Sigmoid colon (tissue), 7 donors: Measurements from ENCODE around the gene DIP2C. TPM values are rescaled to one million over a fixed set of nuclear protein-coding genes. Genes with fewer than 3 reads are reported as not detected.
"Not testable (repeated sequence)": the region's sequence is repeated elsewhere in the genome, so short reads cannot be mapped to it uniquely, and the experiment has no call there.

Experiments used
- DNase-seq: peaks from one replicate; pipeline ENCODE4 v3.0.0-alpha.2; 2019
- H3K27ac ChIP-seq, 4 donors: fragments of 200-600 bp; sonication (generic); one replicate each; pipeline ENCODE4 v1.5.1; 2016 to 2019; ENCODE audit warnings: mild to moderate bottlenecking in 1 of 4
- H3K27me3 ChIP-seq, 3 donors: fragments of 200-600 bp; sonication (generic); one replicate each; pipeline ENCODE4 v1.5.1; 2019; ENCODE audit warnings: mild to moderate bottlenecking in 1 of 3
- H3K36me3 ChIP-seq, 4 donors: fragments of 200-600 bp; sonication (generic); one replicate each; pipeline ENCODE4 v1.5.1; 2016 to 2019
- H3K4me1 ChIP-seq, 4 donors: fragments of 200-600 bp; sonication (generic); one replicate each; pipeline ENCODE4 v1.5.1; 2017 to 2019
- H3K4me3 ChIP-seq, 4 donors: fragments of 200-600 bp; sonication (generic); one replicate each; pipeline ENCODE4 v1.5.1; 2017 to 2019; ENCODE audit warnings: mild to moderate bottlenecking in 2 of 4, moderate library complexity in 1 of 4
- H3K9me3 ChIP-seq, 4 donors: fragments of 200-600 bp in 3 of 4; sonication (generic) in 3 of 4; one replicate each; pipeline versions ENCODE4 v1.5.1 to v1.6.1; 2013 to 2019
- EP300 ChIP-seq, 4 donors: sonication (generic); formaldehyde crosslinking; IDR thresholded peaks; one replicate each; pipeline ENCODE4 v1.6.1; 2017; ENCODE audit warnings: antibody characterized with exemption in 4 of 4
- POLR2A ChIP-seq, 2 donors: fragments of 450-650 bp; IDR thresholded peaks; one replicate each; pipeline ENCODE4 v1.6.1; 2016; ENCODE audit warnings: antibody characterized with exemption in 2 of 2, mild to moderate bottlenecking in 2 of 2, moderate library complexity in 2 of 2
- POLR2AphosphoS5 ChIP-seq, 4 donors: sonication (generic); formaldehyde crosslinking; IDR thresholded peaks; one replicate each; pipeline ENCODE4 v1.6.1; 2017; ENCODE audit warnings: antibody characterized with exemption in 4 of 4
- WGBS, 2 donors: extraction: QIAGEN DNeasy Blood & Tissue Kit; methylation state at CpG; one replicate each; pipeline ENCODE4 v1.1.7; 2013; 5-methylcytosine and 5-hydroxymethylcytosine counted together
- intact Hi-C: fragments of 100-400 bp; cut with DNase I; formaldehyde crosslinking; loops from one replicate; pipeline ENCODE4 v1.15.1; 2023
- polyA plus RNA-seq, 3 donors: library from polyadenylated mRNA; stranded (reverse); fragments of 200-250 nt; gene quantifications; one replicate each; pipeline ENCODE4 v1.2.3, GENCODE V29; 2013
- total RNA-seq, 4 donors: library from RNA; depleted of rRNA; stranded (reverse); fragments of >200 nt; gene quantifications; one replicate each; pipeline ENCODE4 v1.1.0, GENCODE V29; 2016
- TF ChIP-seq, protein P1 (sequence below), 4 experiments: fragments of 450-650 bp in 3 of 4; fragments of 200-600 bp in 1 of 4; IDR thresholded peaks; one replicate each; pipeline ENCODE4 v1.5.1; 2016 to 2019; ENCODE audit warnings: antibody characterized with exemption in 4 of 4, mild to moderate bottlenecking in 3 of 4, moderate library complexity in 2 of 4
- donor health status: healthy with polysubstance abuse.
- donor health status: Bipolar disorder and iron deficiency.
- donor health status: healthy.

Gene DIP2C
- total and polyA plus RNA-seq, 7 donors = 1.8 to 67.9 (median 42.1) TPM

GRCh38 chr10:513393-513792 lies 176.1 kb downstream of the DIP2C start:
- WGBS, 2 donors = 21 to 74% methylated on average over 18 of the region's 18 CpGs
- H3K4me3 ChIP-seq = peak overlapping the region in 1 of 4 donors; percentile 9
- TF ChIP-seq POLR2A (IDR thresholded peaks at IDR 0.05) (no peak), POLR2AphosphoS5 (IDR thresholded peaks at IDR 0.05) (peak in 1 of 4 donors; percentile 33)
- intact Hi-C loops = loop anchor here (5.0 kb wide), 3 partner anchors 94 to 154 kb away; no protein-coding TSS in a partner anchor
- no peaks in the 10 kb centered on the region for H3K9me3 ChIP-seq
- peak overlapping the region in 3 of 4 donors; percentile 70 to 92 (median 86) for H3K27ac ChIP-seq
- no peaks in the 10 kb centered on the region for H3K36me3 ChIP-seq
- peak; percentile 68 for DNase-seq
- peaks cover 0 to 83% (median 64%) of the 10 kb centered on the region in 4 donors for H3K4me1 ChIP-seq
- H3K27me3 ChIP-seq = no peaks in the 10 kb centered on the region

GRCh38 chr10:512661-513060 lies 176.8 kb downstream of the DIP2C start:
- not testable (repeated sequence) for H3K4me3 ChIP-seq, H3K36me3 ChIP-seq, H3K9me3 ChIP-seq, H3K27me3 ChIP-seq
- H3K27ac ChIP-seq = peak overlapping the region in 3 of 4 donors; percentile 72 to 92 (median 86)
- peaks cover 0 to 80% (median 61%) of the 10 kb centered on the region in 4 donors for H3K4me1 ChIP-seq
- DNase-seq = peak; percentile 52
- WGBS, 2 donors = 91 to 95% methylated on average over 5 of the region's 5 CpGs
- intact Hi-C loops = loop anchor here (5.0 kb wide), 3 partner anchors 95 to 155 kb away; no protein-coding TSS in a partner anchor

GRCh38 chr10:511849-512191 lies 177.6 kb downstream of the DIP2C start:
- WGBS, 2 donors = 82 to 90% methylated on average over 14 of the region's 14 CpGs
- intact Hi-C loops = loop anchor here (1.0 to 5.0 kb wide), 6 partner anchors 95 to 273 kb away; no protein-coding TSS in a partner anchor
- Histone ChIP-seq H3K27me3 (no peaks in the 10 kb centered on the region), H3K36me3 (no peaks in the 10 kb centered on the region), H3K4me1 (peaks cover 0 to 74% (median 60%) of the 10 kb centered on the region in 4 donors), H3K9me3 (no peaks in the 10 kb centered on the region), H3K4me3 (no peak overlapping the region), H3K27ac (peak overlapping the region; percentile 67 to 92 (median 79))
- TF ChIP-seq POLR2A (IDR thresholded peaks at IDR 0.05) (no peak), EP300 (IDR thresholded peaks at IDR 0.05) (no peak), POLR2AphosphoS5 (IDR thresholded peaks at IDR 0.05) (peak in 2 of 4 donors; percentile 37 to 38)
- TF ChIP-seq, protein P1, sequence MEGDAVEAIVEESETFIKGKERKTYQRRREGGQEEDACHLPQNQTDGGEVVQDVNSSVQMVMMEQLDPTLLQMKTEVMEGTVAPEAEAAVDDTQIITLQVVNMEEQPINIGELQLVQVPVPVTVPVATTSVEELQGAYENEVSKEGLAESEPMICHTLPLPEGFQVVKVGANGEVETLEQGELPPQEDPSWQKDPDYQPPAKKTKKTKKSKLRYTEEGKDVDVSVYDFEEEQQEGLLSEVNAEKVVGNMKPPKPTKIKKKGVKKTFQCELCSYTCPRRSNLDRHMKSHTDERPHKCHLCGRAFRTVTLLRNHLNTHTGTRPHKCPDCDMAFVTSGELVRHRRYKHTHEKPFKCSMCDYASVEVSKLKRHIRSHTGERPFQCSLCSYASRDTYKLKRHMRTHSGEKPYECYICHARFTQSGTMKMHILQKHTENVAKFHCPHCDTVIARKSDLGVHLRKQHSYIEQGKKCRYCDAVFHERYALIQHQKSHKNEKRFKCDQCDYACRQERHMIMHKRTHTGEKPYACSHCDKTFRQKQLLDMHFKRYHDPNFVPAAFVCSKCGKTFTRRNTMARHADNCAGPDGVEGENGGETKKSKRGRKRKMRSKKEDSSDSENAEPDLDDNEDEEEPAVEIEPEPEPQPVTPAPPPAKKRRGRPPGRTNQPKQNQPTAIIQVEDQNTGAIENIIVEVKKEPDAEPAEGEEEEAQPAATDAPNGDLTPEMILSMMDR (IDR thresholded peaks at IDR 0.05) = no peak
- peak; percentile 66 for DNase-seq

DNA sequence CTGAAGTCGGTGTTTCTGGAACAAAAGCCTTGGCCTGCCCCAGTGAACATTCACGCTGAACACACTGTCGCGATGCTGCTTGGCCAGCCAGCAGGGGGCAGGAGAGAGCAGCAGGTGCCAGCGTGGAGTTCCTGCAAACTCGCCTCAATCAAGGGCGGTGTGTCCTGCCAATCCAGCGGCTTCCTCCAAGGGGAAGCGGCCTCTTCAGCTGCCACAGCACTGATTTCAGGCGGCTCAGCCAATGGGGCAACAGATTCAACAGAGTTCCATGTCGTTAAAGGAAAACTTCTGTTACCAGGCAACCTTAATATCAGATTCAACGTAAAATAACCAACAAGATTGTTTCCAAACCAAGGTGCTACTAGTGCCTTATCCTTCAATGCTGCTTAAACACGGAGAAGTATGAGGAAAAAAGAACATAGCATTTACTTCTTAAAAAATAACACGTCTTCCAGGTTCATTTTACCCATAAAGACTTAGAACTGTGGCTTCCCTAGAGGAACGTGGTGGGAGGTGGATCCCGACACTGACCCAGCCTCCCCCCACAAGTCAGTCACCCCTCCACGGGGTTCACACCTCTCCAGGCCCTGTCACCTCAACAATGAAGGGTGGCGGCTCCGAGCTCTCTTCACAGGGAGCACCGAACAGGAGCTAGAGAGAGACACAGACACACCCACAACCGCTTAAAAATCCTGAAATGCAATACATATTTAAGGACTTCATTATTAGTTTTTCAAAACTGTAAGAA lies 178.2 kb downstream of the DIP2C start:
- intact Hi-C loops = loop anchor here (1.0 to 5.0 kb wide), 6 partner anchors 96 to 274 kb away; no protein-coding TSS in a partner anchor
- peak overlapping the region; percentile 67 to 92 (median 79) for H3K27ac ChIP-seq

DNA sequence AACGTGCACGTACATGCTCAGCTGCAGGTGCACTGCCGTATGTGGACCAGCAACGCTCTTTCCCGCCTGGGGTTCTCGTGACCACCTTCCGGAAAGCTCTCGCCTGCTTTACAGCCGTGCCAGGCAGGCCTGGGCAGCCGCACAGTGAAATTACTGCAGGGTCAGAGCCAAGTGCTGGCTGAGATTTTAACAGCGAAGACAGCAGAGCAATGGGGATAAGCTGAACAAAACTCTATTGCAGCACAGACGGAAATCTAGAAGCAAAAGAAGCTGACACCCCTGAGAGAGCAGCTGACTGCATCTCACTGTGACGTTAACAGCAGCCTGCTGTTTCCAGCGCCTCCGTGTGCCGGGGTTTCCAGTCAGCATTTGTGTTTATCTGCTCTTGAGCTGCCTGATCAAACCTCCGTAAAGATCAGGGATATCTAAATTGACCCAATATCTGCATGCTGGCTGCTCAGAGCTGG lies 179.0 kb downstream of the DIP2C start:
- Histone ChIP-seq H3K4me3 (no peak overlapping the region), H3K9me3 (no peaks in the 10 kb centered on the region), H3K4me1 (peaks cover 0 to 73% (median 65%) of the 10 kb centered on the region in 4 donors), H3K27me3 (no peaks in the 10 kb centered on the region), H3K36me3 (no peaks in the 10 kb centered on the region), H3K27ac (peak overlapping the region; percentile 67 to 92 (median 79))
- peak; percentile 90 for DNase-seq
- intact Hi-C loops = loop anchor here (2.0 to 5.0 kb wide), 4 partner anchors 97 to 274 kb away; no protein-coding TSS in a partner anchor
- TF ChIP-seq POLR2AphosphoS5 (IDR thresholded peaks at IDR 0.05) (peak; percentile 45 to 86 (median 54)), EP300 (IDR thresholded peaks at IDR 0.05) (peak in 3 of 4 donors; percentile 68 to 97 (median 87))
- TF ChIP-seq, protein P1 (IDR thresholded peaks at IDR 0.05) = no peak
- WGBS, 2 donors = 87 to 90% methylated on average over 17 of the region's 17 CpGs

More for the DNA sequence above, 178.2 kb downstream of the DIP2C start:
- WGBS, 2 donors = 21 to 28% methylated on average over 21 of the region's 21 CpGs
- H3K4me3 ChIP-seq = peak overlapping the region in 1 of 4 donors; percentile 7
- TF ChIP-seq POLR2A (IDR thresholded peaks at IDR 0.05) (no peak), EP300 (IDR thresholded peaks at IDR 0.05) (peak in 1 of 4 donors; percentile 52), POLR2AphosphoS5 (IDR thresholded peaks at IDR 0.05) (peak; percentile 45 to 72 (median 54))
- TF ChIP-seq, protein P1 (IDR thresholded peaks at IDR 0.05) = peak; percentile 91 to 98 (median 96)
- no peaks in the 10 kb centered on the region for H3K27me3 ChIP-seq
- H3K36me3 ChIP-seq = no peaks in the 10 kb centered on the region
- peaks cover 0 to 73% (median 61%) of the 10 kb centered on the region in 4 donors for H3K4me1 ChIP-seq
- DNase-seq = peak; percentile 96
- H3K9me3 ChIP-seq = no peaks in the 10 kb centered on the region
